ENCODE data around the gene PPFIA2. TPM values are rescaled to one million over a fixed set of nuclear protein-coding genes. Genes with fewer than 3 reads are reported as not detected.

The PPFIA2 gene
- total RNA-seq, 1 experiment from 2014 or later, result not detected

GRCh38 chr12:81564237-81564636, 194.9 kb downstream of the PPFIA2 start:
- no peaks in the 10 kb centered on the region for H4K20me1 ChIP-seq (ENCODE audit: insufficient read depth)
- H3K4me2 ChIP-seq, result no peak overlapping the region
- intact Hi-C loops (cut with micrococcal nuclease; ENCODE audit: unreplicated experiment), result no loop called here
- TF ChIP-seq CTCF (conservative IDR thresholded peaks at IDR 0.05) (no peak), EZH2 (IDR thresholded peaks at IDR 0.05; ENCODE audit: low read depth) (no peak)
- H3F3A ChIP-seq (ENCODE audit: insufficient read depth, low read depth), result no peaks in the 10 kb centered on the region
- POLR2A ChIA-PET (ENCODE audit: unreplicated experiment), result no interaction called here
- no peaks in the 10 kb centered on the region for H3K9me3 ChIP-seq (ENCODE audit: insufficient read depth, low read depth)
- no peak for DNase-seq
- H3K4me3 ChIP-seq, result no peak overlapping the region
- H3K9me2 ChIP-seq (ENCODE audit: insufficient read depth), result no peaks in the 10 kb centered on the region
- no peaks in the 10 kb centered on the region for H3K27me3 ChIP-seq (ENCODE audit: insufficient read depth, low read depth)
- H2AFZ ChIP-seq, result no peak overlapping the region
- BruUV-seq (replicated peaks), result no TSS peak
- no peaks in the 10 kb centered on the region for H3K79me2 ChIP-seq (ENCODE audit: low read depth)
- H3K36me3 ChIP-seq (ENCODE audit: low read depth), result no peaks in the 10 kb centered on the region
- CTCF ChIA-PET, result no interaction called here
- no peaks in the 10 kb centered on the region for H3K4me1 ChIP-seq (replicated peaks; ENCODE audit: insufficient read depth)
- H3K27ac ChIP-seq, result no peak overlapping the region

DNA sequence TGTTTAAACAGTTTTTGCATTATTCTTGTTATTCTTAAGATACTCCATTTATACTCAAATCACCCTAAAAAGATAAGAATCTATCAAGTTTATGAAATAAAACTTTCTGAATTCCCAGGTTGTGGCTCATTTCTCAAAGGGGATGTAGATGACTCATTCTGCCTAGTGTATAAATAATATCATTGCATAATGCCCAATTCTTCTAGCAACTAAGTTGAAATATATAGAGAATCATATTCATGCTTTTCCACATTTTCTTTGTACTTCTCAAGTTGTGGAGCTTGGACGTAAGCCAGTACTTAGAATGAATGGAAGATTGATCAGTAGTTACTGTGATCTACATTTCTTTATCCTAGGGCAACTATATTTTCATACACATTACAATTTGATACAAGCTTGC, 201.1 kb downstream of the PPFIA2 start:
- Histone ChIP-seq H3K4me2 (no peak overlapping the region), H4K20me1 (ENCODE audit: insufficient read depth) (no peaks in the 10 kb centered on the region), H2AFZ (no peak overlapping the region), H3K4me3 (no peak overlapping the region), H3K36me3 (ENCODE audit: low read depth) (no peaks in the 10 kb centered on the region), H3K27me3 (ENCODE audit: insufficient read depth, low read depth) (no peaks in the 10 kb centered on the region), H3K27ac (no peak overlapping the region), H3K9me3 (ENCODE audit: insufficient read depth, low read depth) (no peaks in the 10 kb centered on the region), H3K9me2 (ENCODE audit: insufficient read depth) (no peaks in the 10 kb centered on the region), H3K79me2 (ENCODE audit: low read depth) (no peaks in the 10 kb centered on the region), H3F3A (ENCODE audit: insufficient read depth, low read depth) (no peaks in the 10 kb centered on the region), H3K4me1 (replicated peaks; ENCODE audit: insufficient read depth) (no peaks in the 10 kb centered on the region)
- CTCF ChIA-PET, result no interaction called here
- TF ChIP-seq EZH2 (IDR thresholded peaks at IDR 0.05; ENCODE audit: low read depth) (no peak), CTCF (conservative IDR thresholded peaks at IDR 0.05) (no peak)
- no TSS peak for BruUV-seq (replicated peaks)
- intact Hi-C loops (cut with micrococcal nuclease; ENCODE audit: unreplicated experiment), result no loop called here
- no peak for DNase-seq
- POLR2A ChIA-PET (ENCODE audit: unreplicated experiment), result no interaction called here

GRCh38 chr12:81546811-81547210, 212.3 kb downstream of the PPFIA2 start:
- H3K9me3 ChIP-seq (ENCODE audit: insufficient read depth, low read depth), result no peaks in the 10 kb centered on the region
- no peaks in the 10 kb centered on the region for H3K36me3 ChIP-seq (ENCODE audit: low read depth)
- intact Hi-C loops (cut with micrococcal nuclease; ENCODE audit: unreplicated experiment), result no loop called here
- 0 out of 2 replicates have a peak, but pooled peaks cover 4% of the 10 kb centered on the region for H3K9me2 ChIP-seq (ENCODE audit: insufficient read depth)
- no peak for DNase-seq
- no peaks in the 10 kb centered on the region for H3F3A ChIP-seq (ENCODE audit: insufficient read depth, low read depth)
- no peak for TF ChIP-seq EZH2 (IDR thresholded peaks at IDR 0.05; ENCODE audit: low read depth)
- no peak for TF ChIP-seq CTCF (conservative IDR thresholded peaks at IDR 0.05)
- H3K4me2 ChIP-seq, result no peak overlapping the region
- H3K27ac ChIP-seq, result no peak overlapping the region
- no peaks in the 10 kb centered on the region for H3K27me3 ChIP-seq (ENCODE audit: insufficient read depth, low read depth)
- H3K79me2 ChIP-seq (ENCODE audit: low read depth), result no peaks in the 10 kb centered on the region
- CTCF ChIA-PET, result no interaction called here
- BruUV-seq (replicated peaks), result no TSS peak
- no peak overlapping the region for H3K4me3 ChIP-seq
- H2AFZ ChIP-seq, result no peak overlapping the region
- no peaks in the 10 kb centered on the region for H4K20me1 ChIP-seq (ENCODE audit: insufficient read depth)
- POLR2A ChIA-PET (ENCODE audit: unreplicated experiment), result no interaction called here
- no peaks in the 10 kb centered on the region for H3K4me1 ChIP-seq (replicated peaks; ENCODE audit: insufficient read depth)

All from PC-9 (cell line).